ENCODE results near the gene SRCAP. TPM values are rescaled to one million over a fixed set of nuclear protein-coding genes. Genes with fewer than 3 reads are reported as not detected.

Gene SRCAP
- total and polyA plus RNA-seq, 2 of the 8 experiments (the other 6 are each of a cell fraction or from before 2014, with no cell fraction given): 5.5 to 54.3 TPM

DNA sequence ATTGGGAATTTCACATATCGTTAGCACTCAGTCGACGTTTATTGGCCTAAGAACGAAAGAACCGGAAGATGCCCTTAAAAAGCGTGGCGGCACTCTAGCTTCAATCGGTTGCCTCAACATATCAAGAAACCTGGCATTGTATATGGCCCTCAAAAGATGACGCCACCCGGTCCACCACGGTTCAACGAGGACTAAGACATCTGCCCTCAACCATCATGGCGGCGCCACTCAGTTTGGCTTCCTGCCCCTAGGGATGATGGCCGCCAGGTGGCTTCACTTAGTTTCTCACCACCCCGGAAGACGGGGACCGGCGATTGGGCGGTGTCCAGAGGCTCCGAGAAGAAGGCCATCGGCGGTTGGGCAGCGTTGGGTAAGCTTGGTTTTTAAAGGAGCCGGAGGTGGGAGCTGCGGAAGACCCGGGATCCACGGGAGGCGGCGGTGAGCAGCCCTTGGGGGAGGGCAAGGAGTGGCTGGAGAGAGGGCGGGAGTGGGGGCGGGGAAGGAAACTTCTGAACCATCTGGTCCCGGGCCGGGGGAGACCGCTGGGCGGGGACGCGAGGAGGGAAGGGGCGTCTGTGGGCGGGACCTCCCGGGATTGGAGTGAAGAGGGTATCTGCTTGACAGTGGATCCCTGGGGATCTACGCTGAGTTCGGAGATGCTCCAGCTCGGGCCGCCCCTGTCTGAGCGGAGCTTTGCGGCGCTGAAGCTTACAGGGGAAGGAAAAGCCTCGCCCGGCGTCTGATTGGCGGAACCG, 48.4 kb upstream of the SRCAP start, which contains the start of gene PRR14 (continued):
- TF ChIP-seq, protein P1, sequence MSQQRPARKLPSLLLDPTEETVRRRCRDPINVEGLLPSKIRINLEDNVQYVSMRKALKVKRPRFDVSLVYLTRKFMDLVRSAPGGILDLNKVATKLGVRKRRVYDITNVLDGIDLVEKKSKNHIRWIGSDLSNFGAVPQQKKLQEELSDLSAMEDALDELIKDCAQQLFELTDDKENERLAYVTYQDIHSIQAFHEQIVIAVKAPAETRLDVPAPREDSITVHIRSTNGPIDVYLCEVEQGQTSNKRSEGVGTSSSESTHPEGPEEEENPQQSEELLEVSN (IDR thresholded peaks at IDR 0.05): peak; percentile 38; the same call in 1 of the 2 replicates
- TF ChIP-seq ASH2L (IDR thresholded peaks at IDR 0.05; ENCODE audit: low read length) (no peak), EGR1 (IDR thresholded peaks at IDR 0.05; ENCODE audit: borderline replicate concordance, low read depth, low read length) (no peak), EP300 (IDR thresholded peaks at IDR 0.05; ENCODE audit: borderline replicate concordance in 1 of 2, low read depth in 2 of 2, low read length in 2 of 2) (no peak), SP1 (IDR thresholded peaks at IDR 0.05; ENCODE audit: low read depth, low read length) (peak; percentile 98), SIN3A (conservative IDR thresholded peaks at IDR 0.05 in 1 of 2, IDR thresholded peaks at IDR 0.05 in 1 of 2; ENCODE audit: low read depth in 1 of 2, low read length in 2 of 2) (peak; percentile 12 to 63; a peak in 1 of 4 replicates), TAF1 (IDR thresholded peaks at IDR 0.05; ENCODE audit: low read depth, low read length) (peak; percentile 58; the same call in 1 of the 2 replicates), TAF7 (optimal IDR thresholded peaks at IDR 0.05; ENCODE audit: borderline replicate concordance, low read depth, low read length) (peak; percentile 14), CTBP2 (IDR thresholded peaks at IDR 0.05; ENCODE audit: borderline replicate concordance, insufficient read depth, insufficient read length, low read length) (peak; percentile 14), CREB1 (IDR thresholded peaks at IDR 0.05) (peak; percentile 94), TBP (IDR thresholded peaks at IDR 0.05; ENCODE audit: low read depth, low read length) (peak; percentile 53; the same call in 1 of the 2 replicates), BACH1 (IDR thresholded peaks at IDR 0.05; ENCODE audit: low read length) (peak; percentile 28; the same call in 1 of the 2 replicates), SAP30 (IDR thresholded peaks at IDR 0.05; ENCODE audit: insufficient read depth, insufficient replicate concordance, low read length) (peak; percentile 51)
- TF ChIP-seq, protein P2, sequence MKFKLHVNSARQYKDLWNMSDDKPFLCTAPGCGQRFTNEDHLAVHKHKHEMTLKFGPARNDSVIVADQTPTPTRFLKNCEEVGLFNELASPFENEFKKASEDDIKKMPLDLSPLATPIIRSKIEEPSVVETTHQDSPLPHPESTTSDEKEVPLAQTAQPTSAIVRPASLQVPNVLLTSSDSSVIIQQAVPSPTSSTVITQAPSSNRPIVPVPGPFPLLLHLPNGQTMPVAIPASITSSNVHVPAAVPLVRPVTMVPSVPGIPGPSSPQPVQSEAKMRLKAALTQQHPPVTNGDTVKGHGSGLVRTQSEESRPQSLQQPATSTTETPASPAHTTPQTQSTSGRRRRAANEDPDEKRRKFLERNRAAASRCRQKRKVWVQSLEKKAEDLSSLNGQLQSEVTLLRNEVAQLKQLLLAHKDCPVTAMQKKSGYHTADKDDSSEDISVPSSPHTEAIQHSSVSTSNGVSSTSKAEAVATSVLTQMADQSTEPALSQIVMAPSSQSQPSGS (IDR thresholded peaks at IDR 0.05; ENCODE audit: low read length): peak; percentile 89
- TF ChIP-seq, protein P3, sequence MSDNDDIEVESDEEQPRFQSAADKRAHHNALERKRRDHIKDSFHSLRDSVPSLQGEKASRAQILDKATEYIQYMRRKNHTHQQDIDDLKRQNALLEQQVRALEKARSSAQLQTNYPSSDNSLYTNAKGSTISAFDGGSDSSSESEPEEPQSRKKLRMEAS (IDR thresholded peaks at IDR 0.05): peak; percentile 61

All from H1 (cell line).